PC-3 (cell line): ENCODE measurements around the gene CD44.

Source experiments
- CTCF ChIP-seq: fragments of 300-600 bp; sonication (generic); conservative IDR thresholded peaks from 2 replicates; pipeline ENCODE4 v1.5.1; 2017; ENCODE audit warnings: antibody characterized with exemption, low read depth, mild to moderate bottlenecking, low read length
- EZH2phosphoT487 ChIP-seq: fragments of 300-600 bp; sonication (generic); IDR thresholded peaks from 2 replicates; pipeline ENCODE4 v1.6.1; 2018; ENCODE audit warnings: mild to moderate bottlenecking, antibody characterized with exemption, low read length, borderline replicate concordance

DNA sequence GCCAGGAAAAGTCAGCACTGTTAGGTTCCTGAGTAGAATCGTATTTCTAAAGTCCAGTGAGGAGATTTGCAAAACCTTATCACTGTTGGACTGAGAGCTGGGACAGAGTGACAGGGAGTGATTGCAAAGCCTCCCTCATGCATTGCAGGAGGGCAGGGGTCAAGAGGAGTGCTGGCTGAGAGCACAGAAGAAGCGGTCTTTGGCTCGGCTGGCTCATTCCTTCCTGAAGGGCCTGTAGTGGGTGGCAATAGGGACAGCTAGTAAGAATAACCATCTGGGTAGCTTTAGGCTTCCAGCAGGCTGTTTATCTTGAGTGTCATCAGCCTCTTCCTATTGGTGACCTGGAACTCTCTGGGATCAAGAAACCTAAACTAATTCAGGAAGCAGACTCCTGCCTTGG is 53.4 kb downstream of the CD44 start:
- TF ChIP-seq CTCF (no peak), EZH2phosphoT487 (no peak)
